Esophagus muscularis mucosa (tissue), 4 donors: Measurements from ENCODE around the gene ITM2C. TPM values are rescaled to one million over a fixed set of nuclear protein-coding genes. Genes with fewer than 3 reads are reported as not detected.

ENCODE experiments used
- DNase-seq: peaks from one replicate; pipeline ENCODE4 v3.0.0-alpha.2; 2017; ENCODE audit errors: extremely low spot score
- H3K27ac ChIP-seq, 4 donors: fragments of 200-600 bp; sonication (generic); replicated peaks in 1 of 4; 1 replicate in 3 of 4; 2 replicates in 1 of 4; pipeline ENCODE4 v1.5.1; 2016 to 2019; ENCODE audit warnings: mild to moderate bottlenecking in 1 of 4
- H3K27me3 ChIP-seq, 4 donors: fragments of 200-600 bp; sonication (generic); one replicate each; pipeline versions ENCODE4 v1.5.1 to v1.6.0; 2016 to 2019
- H3K36me3 ChIP-seq, 4 donors: fragments of 200-600 bp; sonication (generic); one replicate each; pipeline ENCODE4 v1.5.1; 2016 to 2019
- H3K4me1 ChIP-seq, 4 donors: fragments of 200-600 bp; sonication (generic); one replicate each; pipeline ENCODE4 v1.5.1; 2016 to 2019
- H3K4me3 ChIP-seq, 4 donors: fragments of 200-600 bp; sonication (generic); 1 replicate in 2 of 4; 2 replicates in 2 of 4; pipeline ENCODE4 v1.5.1; 2016 to 2019; ENCODE audit warnings: mild to moderate bottlenecking in 4 of 4, moderate library complexity in 1 of 4
- H3K9me3 ChIP-seq, 4 donors: fragments of 200-600 bp; sonication (generic); 1 replicate in 3 of 4; 2 replicates in 1 of 4; pipeline ENCODE4 v1.5.1; 2016 to 2019
- EP300 ChIP-seq: sonication (generic); formaldehyde crosslinking; IDR thresholded peaks from one replicate; pipeline ENCODE4 v1.6.1; 2017; ENCODE audit warnings: antibody characterized with exemption
- POLR2A ChIP-seq: fragments of 450-650 bp; IDR thresholded peaks from one replicate; pipeline ENCODE4 v1.6.1; 2017; ENCODE audit warnings: antibody characterized with exemption, moderate library complexity, mild to moderate bottlenecking, low read depth
- POLR2AphosphoS5 ChIP-seq, 2 donors: sonication (generic); formaldehyde crosslinking; IDR thresholded peaks; one replicate each; pipeline ENCODE4 v1.6.1; 2017; ENCODE audit warnings: antibody characterized with exemption in 2 of 2
- WGBS: methylation state at CpG from one replicate; pipeline ENCODE4 v1.1.5; 2018; 5-methylcytosine and 5-hydroxymethylcytosine counted together
- intact Hi-C: fragments of 100-400 bp; cut with DNase I; formaldehyde crosslinking; loops from one replicate; pipeline ENCODE4 v1.15.1; 2023
- total RNA-seq, 4 donors: library from RNA; depleted of rRNA; stranded (reverse); fragments of >200 nt; gene quantifications; one replicate each; pipeline versions ENCODE4 v1.1.0 to v1.2.1, GENCODE V29; 2016
- TF ChIP-seq, protein P1 (sequence below), 3 experiments: fragments of 200-600 bp in 2 of 3; fragments of 450-650 bp in 1 of 3; sonication (generic) in 2 of 3; IDR thresholded peaks; one replicate each; pipeline ENCODE4 v1.5.1; 2017 to 2019; ENCODE audit warnings: antibody characterized with exemption in 3 of 3, mild to moderate bottlenecking in 2 of 3, moderate library complexity in 1 of 3

Gene ITM2C
- total RNA-seq, 4 donors from 2014 or later, result 84.0 to 145 (median 101) TPM

DNA sequence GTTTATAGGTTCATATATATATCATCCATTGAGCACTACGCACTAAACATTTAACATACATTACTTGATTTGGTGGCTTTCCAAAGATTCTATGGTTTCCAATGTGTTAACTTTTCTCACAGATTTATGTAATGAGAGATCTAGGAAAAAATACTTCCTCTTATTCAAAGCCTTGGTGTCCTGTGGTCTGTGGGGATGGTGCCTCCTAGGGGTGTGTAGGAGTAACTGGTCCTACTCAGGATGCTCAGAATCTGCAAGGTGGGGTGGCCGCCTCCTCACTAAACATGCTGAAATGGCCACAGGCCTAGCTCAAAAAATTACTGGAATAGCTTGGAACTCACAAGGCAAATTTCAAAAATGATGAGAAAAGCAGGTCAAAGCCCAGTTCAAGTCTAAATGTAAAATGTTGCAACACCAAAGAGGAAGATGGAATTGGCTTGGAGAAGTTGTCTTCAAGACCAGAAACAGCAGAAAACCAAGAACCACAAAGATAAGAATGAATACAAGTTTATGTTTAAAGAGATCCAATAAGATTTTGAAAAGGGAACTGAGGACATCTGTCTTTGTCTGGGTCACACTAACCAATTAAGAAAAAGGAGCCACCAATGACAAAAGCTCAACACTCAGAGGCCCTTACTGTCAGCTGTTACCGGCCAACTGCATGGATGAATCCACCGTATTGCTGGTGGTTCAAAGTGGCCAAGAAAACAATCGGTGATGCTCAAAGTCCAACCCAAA lies 48.8 kb downstream of the ITM2C start:
- Histone ChIP-seq H3K27ac (no peak overlapping the region), H3K27me3 (peaks cover 0 to 10% (median 0%) of the 10 kb centered on the region in 4 donors), H3K36me3 (no peaks in the 10 kb centered on the region), H3K9me3 (no peaks in the 10 kb centered on the region), H3K4me3 (no peak overlapping the region), H3K4me1 (peaks cover 0 to 5% (median 0%) of the 10 kb centered on the region in 4 donors)
- intact Hi-C loops, result loop anchor here (2.0 kb wide), 2 partner anchors 49 to 65 kb away; partner anchors contain the start of gene ITM2C
- no peak for DNase-seq
- 73% methylated on average over 5 of the region's 5 CpGs for WGBS
- TF ChIP-seq, protein P1, sequence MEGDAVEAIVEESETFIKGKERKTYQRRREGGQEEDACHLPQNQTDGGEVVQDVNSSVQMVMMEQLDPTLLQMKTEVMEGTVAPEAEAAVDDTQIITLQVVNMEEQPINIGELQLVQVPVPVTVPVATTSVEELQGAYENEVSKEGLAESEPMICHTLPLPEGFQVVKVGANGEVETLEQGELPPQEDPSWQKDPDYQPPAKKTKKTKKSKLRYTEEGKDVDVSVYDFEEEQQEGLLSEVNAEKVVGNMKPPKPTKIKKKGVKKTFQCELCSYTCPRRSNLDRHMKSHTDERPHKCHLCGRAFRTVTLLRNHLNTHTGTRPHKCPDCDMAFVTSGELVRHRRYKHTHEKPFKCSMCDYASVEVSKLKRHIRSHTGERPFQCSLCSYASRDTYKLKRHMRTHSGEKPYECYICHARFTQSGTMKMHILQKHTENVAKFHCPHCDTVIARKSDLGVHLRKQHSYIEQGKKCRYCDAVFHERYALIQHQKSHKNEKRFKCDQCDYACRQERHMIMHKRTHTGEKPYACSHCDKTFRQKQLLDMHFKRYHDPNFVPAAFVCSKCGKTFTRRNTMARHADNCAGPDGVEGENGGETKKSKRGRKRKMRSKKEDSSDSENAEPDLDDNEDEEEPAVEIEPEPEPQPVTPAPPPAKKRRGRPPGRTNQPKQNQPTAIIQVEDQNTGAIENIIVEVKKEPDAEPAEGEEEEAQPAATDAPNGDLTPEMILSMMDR (IDR thresholded peaks at IDR 0.05), result peak; percentile 47 to 64 (median 50)
- TF ChIP-seq POLR2A, result no peak

DNA sequence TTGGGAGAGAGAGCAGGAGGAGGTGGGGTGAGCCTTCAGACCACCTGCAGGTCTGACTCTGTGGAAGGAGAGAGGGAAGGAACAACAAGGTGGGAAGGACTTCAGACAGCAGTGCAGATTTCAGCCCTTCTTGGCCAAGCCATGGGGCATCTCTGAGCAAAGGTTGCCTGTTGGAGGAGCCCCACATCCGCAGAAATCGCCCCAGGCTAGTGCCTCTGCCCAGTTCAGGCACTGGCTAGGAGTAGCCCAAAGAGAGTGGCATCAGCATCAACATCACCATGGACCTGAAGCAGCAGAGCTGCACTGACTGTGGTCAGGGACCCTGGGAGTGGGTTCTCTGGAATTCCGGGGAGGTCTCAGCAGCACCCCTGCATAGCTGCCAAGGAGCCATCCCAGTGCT lies 50.1 kb downstream of the ITM2C start:
- Histone ChIP-seq H3K36me3 (no peaks in the 10 kb centered on the region), H3K27ac (no peak overlapping the region), H3K27me3 (peaks cover 0 to 10% (median 0%) of the 10 kb centered on the region in 4 donors), H3K4me3 (no peak overlapping the region), H3K9me3 (no peaks in the 10 kb centered on the region), H3K4me1 (no peaks in the 10 kb centered on the region)
- WGBS, result 100% methylated on average over 1 of the region's 3 CpGs
- TF ChIP-seq EP300 (no peak), POLR2A (no peak), POLR2AphosphoS5 (IDR thresholded peaks at IDR 0.05) (no peak)
- TF ChIP-seq, protein P1 (IDR thresholded peaks at IDR 0.05), result no peak
- DNase-seq, result no peak
- intact Hi-C loops, result no loop called here

DNA sequence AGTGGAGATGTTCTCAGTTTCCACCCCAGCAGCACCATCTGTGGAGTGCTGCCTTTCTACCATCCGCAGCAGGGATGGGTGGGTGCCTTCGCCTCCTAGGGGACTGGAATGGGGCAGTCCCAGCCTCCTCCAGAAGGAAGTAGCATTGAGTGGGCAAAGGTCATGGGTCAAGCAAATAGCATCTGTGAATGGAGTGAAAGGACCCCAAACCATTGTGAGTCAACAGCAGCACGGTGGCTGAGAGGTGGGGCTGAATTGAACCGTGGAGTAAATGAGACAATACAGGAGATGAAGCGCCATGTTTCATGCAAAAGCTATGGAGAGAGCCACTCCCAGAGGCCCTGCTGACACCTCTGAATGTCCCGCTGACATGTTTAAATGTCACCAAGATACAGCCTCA lies 50.6 kb downstream of the ITM2C start:
- WGBS, result 78% methylated on average over 6 of the region's 6 CpGs
- Histone ChIP-seq H3K27me3 (peaks cover 0 to 10% (median 0%) of the 10 kb centered on the region in 4 donors), H3K4me3 (no peak overlapping the region), H3K36me3 (no peaks in the 10 kb centered on the region), H3K4me1 (no peaks in the 10 kb centered on the region), H3K9me3 (no peaks in the 10 kb centered on the region), H3K27ac (no peak overlapping the region)
- no peak for DNase-seq
- TF ChIP-seq POLR2A (no peak), POLR2AphosphoS5 (IDR thresholded peaks at IDR 0.05) (no peak), EP300 (no peak)
- TF ChIP-seq, protein P1 (IDR thresholded peaks at IDR 0.05), result no peak
- intact Hi-C loops, result no loop called here

GRCh38 chr2:230916218-230916617 lies 51.5 kb downstream of the ITM2C start:
- H3K36me3 ChIP-seq, result no peaks in the 10 kb centered on the region
- no peak for DNase-seq
- no peak overlapping the region for H3K27ac ChIP-seq
- H3K4me1 ChIP-seq, result no peaks in the 10 kb centered on the region
- no peaks in the 10 kb centered on the region for H3K9me3 ChIP-seq
- WGBS, result 87% methylated on average over 7 of the region's 7 CpGs
- peaks cover 0 to 10% (median 0%) of the 10 kb centered on the region in 4 donors for H3K27me3 ChIP-seq
- TF ChIP-seq POLR2AphosphoS5 (IDR thresholded peaks at IDR 0.05) (no peak), EP300 (no peak)
- intact Hi-C loops, result no loop called here
- no peak overlapping the region for H3K4me3 ChIP-seq

DNA sequence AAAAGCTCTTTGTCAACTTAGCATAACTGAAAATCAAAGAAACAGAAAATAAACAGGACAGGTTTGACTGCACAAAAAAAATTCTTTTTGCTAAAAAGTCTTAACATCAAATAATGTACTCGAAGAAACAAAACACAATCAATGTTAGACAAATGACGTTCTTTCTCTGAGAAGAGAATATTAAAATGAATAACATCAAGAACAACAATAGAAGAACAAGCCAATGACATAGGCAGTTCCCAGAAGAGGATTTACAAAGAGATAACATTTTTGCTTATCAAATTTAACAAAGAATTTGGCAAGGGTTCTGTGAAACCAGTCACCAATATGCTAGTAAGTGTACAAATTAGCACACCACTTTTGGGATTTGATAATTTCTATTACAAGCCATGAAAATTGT lies 54.5 kb downstream of the ITM2C start:
- no peaks in the 10 kb centered on the region for H3K36me3 ChIP-seq
- no peaks in the 10 kb centered on the region for H3K4me1 ChIP-seq
- peaks cover 0 to 16% (median 0%) of the 10 kb centered on the region in 4 donors for H3K27me3 ChIP-seq
- intact Hi-C loops, result no loop called here
- H3K27ac ChIP-seq, result no peak overlapping the region
- WGBS, result 78% methylated on average over 2 of the region's 2 CpGs
- no peak for DNase-seq
- no peak overlapping the region for H3K4me3 ChIP-seq
- no peaks in the 10 kb centered on the region for H3K9me3 ChIP-seq
- TF ChIP-seq EP300 (no peak), POLR2A (no peak), POLR2AphosphoS5 (IDR thresholded peaks at IDR 0.05) (no peak)
- TF ChIP-seq, protein P1 (IDR thresholded peaks at IDR 0.05), result no peak
